Upper lobe of left lung (tissue), 6 donors: ENCODE data around the gene RNASE7. TPM values are rescaled to one million over a fixed set of nuclear protein-coding genes. Genes with fewer than 3 reads are reported as not detected.
A peak's percentile ranks its signal among the peaks of the same experiment; 100 is the strongest.
"Not testable (repeated sequence)": the region's sequence is repeated elsewhere in the genome, so short reads cannot be mapped to it uniquely, and the experiment has no call there.

Experiments used
- ATAC-seq, 2 donors: fragments of 200-7000 bp; cut with Tn5 transposase; one replicate each; pipeline ENCODE4 v1.9.1; 2022; ENCODE audit warnings: mild to moderate bottlenecking in 2 of 2, moderate library complexity in 2 of 2; ENCODE audit not compliant: low FRiP score in 2 of 2
- DNase-seq, 2 donors: peaks; one replicate each; pipeline ENCODE4 v3.0.0-alpha.2; 2019 to 2020
- H3K27ac ChIP-seq, 4 donors: fragments of 200-600 bp; sonication (generic); one replicate each; pipeline ENCODE4 v1.5.1; 2016 to 2019
- H3K27me3 ChIP-seq, 4 donors: fragments of 200-600 bp; sonication (generic); one replicate each; pipeline ENCODE4 v1.5.1; 2017 to 2019
- H3K36me3 ChIP-seq, 4 donors: fragments of 200-600 bp; sonication (generic); one replicate each; pipeline ENCODE4 v1.5.1; 2016 to 2019
- H3K4me1 ChIP-seq, 4 donors: fragments of 200-600 bp; sonication (generic); one replicate each; pipeline ENCODE4 v1.5.1; 2018 to 2019
- H3K4me3 ChIP-seq, 4 donors: fragments of 200-600 bp; sonication (generic); one replicate each; pipeline ENCODE4 v1.5.1; 2017 to 2019; ENCODE audit warnings: mild to moderate bottlenecking in 2 of 4, moderate library complexity in 1 of 4
- H3K9me3 ChIP-seq, 4 donors: fragments of 200-600 bp; sonication (generic); one replicate each; pipeline ENCODE4 v1.5.1; 2018 to 2019
- CTCF ChIP-seq, 6 experiments: fragments of 450-650 bp in 4 of 6; fragments of 200-600 bp in 2 of 6; sonication (generic) in 2 of 6; IDR thresholded peaks; one replicate each; pipeline ENCODE4 v1.5.1; 2016 to 2019; ENCODE audit warnings: antibody characterized with exemption in 6 of 6
- EP300 ChIP-seq, 4 donors: sonication (generic); formaldehyde crosslinking; IDR thresholded peaks; one replicate each; pipeline ENCODE4 v1.5.1; 2017; ENCODE audit warnings: antibody characterized with exemption in 4 of 4, control low read depth in 2 of 4
- POLR2A ChIP-seq, 4 donors: fragments of 450-650 bp; IDR thresholded peaks; one replicate each; pipeline ENCODE4 v1.5.1; 2016 to 2017; ENCODE audit warnings: antibody characterized with exemption in 4 of 4, mild to moderate bottlenecking in 2 of 4
- POLR2AphosphoS5 ChIP-seq, 2 donors: sonication (generic); formaldehyde crosslinking; IDR thresholded peaks; one replicate each; pipeline ENCODE4 v1.5.1; 2017; ENCODE audit warnings: antibody characterized with exemption in 2 of 2
- WGBS, 2 donors: methylation state at CpG; one replicate each; pipeline ENCODE4 v1.1.5; 2017 to 2018; 5-methylcytosine and 5-hydroxymethylcytosine counted together
- total RNA-seq, 6 donors: library from RNA; depleted of rRNA in 4 of 6; stranded (reverse); fragments of >200 nt in 4 of 6; gene quantifications; one replicate each; pipeline versions ENCODE4 v1.1.0 to v1.2.1, GENCODE V29; 2016 to 2021
- donor health status: DM: no; HTN: no; CAD: no; lungs with moderate emphysema.
- donor health status: DM: no; HTN: yes; CAD: no; lungs with severe emphysema.

RNASE7 gene
- total RNA-seq, 6 donors from 2014 or later = not detected

DNA sequence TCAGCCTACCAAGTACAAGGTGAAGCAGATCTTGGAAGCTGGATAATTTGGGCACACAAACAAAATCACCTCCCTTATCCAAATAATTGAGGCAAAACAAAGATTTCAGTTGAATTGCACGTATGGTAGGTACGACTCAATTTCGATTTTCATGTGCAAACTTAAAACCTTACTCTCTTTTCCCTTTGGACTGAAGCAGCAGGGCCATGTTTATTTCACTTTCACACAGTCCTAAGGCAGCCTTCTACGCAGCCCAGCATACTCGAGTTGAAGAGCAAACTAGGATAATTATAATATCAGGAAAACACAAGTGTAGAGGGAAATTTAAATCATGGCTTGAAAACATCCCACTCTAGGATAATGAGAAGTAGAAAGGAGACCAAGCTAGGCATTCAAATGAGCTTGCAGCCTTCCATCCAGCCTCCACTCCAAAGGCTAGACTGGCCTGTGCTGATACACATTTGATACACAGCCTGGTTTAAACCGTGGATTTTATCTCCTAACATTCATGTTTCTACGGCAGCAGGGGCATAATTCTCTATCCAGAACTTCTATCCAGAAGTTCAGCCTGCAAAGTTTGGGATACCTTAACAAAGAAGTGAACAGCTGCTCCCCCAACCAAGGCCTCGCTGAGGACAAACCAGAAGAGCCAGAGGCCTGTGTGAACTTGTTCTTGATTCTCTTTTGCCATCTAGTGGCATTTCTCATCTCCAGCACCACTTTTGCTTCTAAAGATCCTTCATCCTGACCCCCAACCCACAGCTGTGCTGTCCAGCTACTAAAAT lies 2.4 kb upstream of the RNASE7 start:
- Histone ChIP-seq H3K4me3 (no peak overlapping the region), H3K27me3 (no peaks in the 10 kb centered on the region), H3K9me3 (no peaks in the 10 kb centered on the region), H3K36me3 (no peaks in the 10 kb centered on the region), H3K4me1 (peaks cover 32 to 41% (median 34%) of the 10 kb centered on the region in 4 donors), H3K27ac (peak overlapping the region; percentile 25 to 80 (median 66))
- TF ChIP-seq POLR2AphosphoS5 (IDR thresholded peaks at IDR 0.05) = no peak
- TF ChIP-seq POLR2A (IDR thresholded peaks at IDR 0.05) = no peak
- peak in 5 of 6 experiments; percentile 37 to 63 (median 52) for TF ChIP-seq CTCF (IDR thresholded peaks at IDR 0.05)
- TF ChIP-seq EP300 (IDR thresholded peaks at IDR 0.05) = no peak
- DNase-seq = peak in 1 of 2 donors; percentile 36
- peak in 1 of 2 donors; percentile 79 for ATAC-seq
- WGBS, 2 donors = 43% methylated on average over 8 of the region's 8 CpGs

- ATAC-seq = no peak
- Histone ChIP-seq H3K27ac (no peak overlapping the region), H3K27me3 (no peaks in the 10 kb centered on the region), H3K4me3 (no peak overlapping the region), H3K36me3 (no peaks in the 10 kb centered on the region), H3K4me1 (peaks cover 32 to 41% (median 34%) of the 10 kb centered on the region in 4 donors), H3K9me3 (no peaks in the 10 kb centered on the region)
- 75 to 77% methylated on average over 8 of the region's 8 CpGs for WGBS, 2 donors
- no peak for TF ChIP-seq EP300 (IDR thresholded peaks at IDR 0.05)
- peak in 1 of 6 experiments; percentile 10 for TF ChIP-seq CTCF (IDR thresholded peaks at IDR 0.05)
- TF ChIP-seq POLR2A (IDR thresholded peaks at IDR 0.05) = no peak
- DNase-seq = no peak
Observed at GRCh38 chr14:21040370-21040925, 1.7 kb upstream of the RNASE7 start.

DNA sequence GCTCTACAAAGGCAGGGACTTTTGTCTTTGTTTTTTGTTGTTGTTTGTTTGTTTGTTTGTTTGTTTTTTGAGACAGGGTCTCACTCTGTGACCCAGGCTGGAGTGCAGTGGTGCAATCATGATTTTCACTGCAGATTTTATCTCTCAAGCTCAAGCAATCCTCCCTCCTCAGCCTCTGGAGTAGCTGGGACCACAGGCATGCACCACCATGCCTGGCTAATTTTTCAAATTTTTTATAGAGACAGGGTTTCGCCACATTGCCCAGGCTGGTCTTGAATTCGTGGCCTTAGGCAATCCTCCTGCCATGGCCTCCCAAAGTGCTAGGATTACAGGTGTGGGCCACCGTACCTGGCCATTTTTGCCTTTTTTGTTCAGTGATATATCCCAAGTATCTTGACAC lies 1.2 kb upstream of the RNASE7 start:
- DNase-seq, H3K4me3 ChIP-seq, H3K27me3 ChIP-seq, H3K9me3 ChIP-seq, ATAC-seq, H3K36me3 ChIP-seq: not testable (repeated sequence)
- H3K27ac ChIP-seq = peak overlapping the region in 1 of 4 donors; percentile 11
- peaks cover 32 to 41% (median 34%) of the 10 kb centered on the region in 4 donors for H3K4me1 ChIP-seq
- WGBS, 2 donors = 78 to 84% methylated on average over 3 of the region's 3 CpGs

DNA sequence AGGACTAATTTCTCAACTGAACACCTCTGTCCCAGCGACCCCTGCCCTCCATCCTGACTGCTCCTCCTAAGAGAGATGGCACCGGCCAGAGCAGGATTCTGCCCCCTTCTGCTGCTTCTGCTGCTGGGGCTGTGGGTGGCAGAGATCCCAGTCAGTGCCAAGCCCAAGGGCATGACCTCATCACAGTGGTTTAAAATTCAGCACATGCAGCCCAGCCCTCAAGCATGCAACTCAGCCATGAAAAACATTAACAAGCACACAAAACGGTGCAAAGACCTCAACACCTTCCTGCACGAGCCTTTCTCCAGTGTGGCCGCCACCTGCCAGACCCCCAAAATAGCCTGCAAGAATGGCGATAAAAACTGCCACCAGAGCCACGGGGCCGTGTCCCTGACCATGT lies 756 bp downstream of the RNASE7 start:
- ATAC-seq (no peak), DNase-seq (no peak)
- H3K27ac ChIP-seq = peak overlapping the region in 2 of 4 donors; percentile 40 to 70

More for the DNA sequence above, 756 bp downstream of the RNASE7 start:
- Histone ChIP-seq H3K27me3 (no peaks in the 10 kb centered on the region), H3K9me3 (no peaks in the 10 kb centered on the region), H3K4me1 (peaks cover 36 to 49% (median 41%) of the 10 kb centered on the region in 4 donors), H3K36me3 (no peaks in the 10 kb centered on the region), H3K4me3 (no peak overlapping the region)
- 49 to 67% methylated on average over 8 of the region's 8 CpGs for WGBS, 2 donors
- TF ChIP-seq CTCF (IDR thresholded peaks at IDR 0.05) (no peak), POLR2AphosphoS5 (IDR thresholded peaks at IDR 0.05) (no peak), POLR2A (IDR thresholded peaks at IDR 0.05) (no peak), EP300 (IDR thresholded peaks at IDR 0.05) (no peak)
